HepG2 (cell line): ENCODE data around the gene ZNHIT6.

Experiments used
- CHD2 ChIP-seq: IDR thresholded peaks from 2 replicates; pipeline ENCODE4 v1.6.1; 2011; ENCODE audit warnings: low read depth, low read length, improper control_type of control experiment
- NR2F1 ChIP-seq, 2 experiments: fragments of 450-650 bp in 1 of 2; formaldehyde crosslinking in 1 of 2; IDR thresholded peaks; 2 replicates each; pipeline versions ENCODE4 v1.5.0 to v1.6.1; 2016 to 2020; ENCODE audit warnings: mild to moderate bottlenecking in 1 of 2, missing compliant biosample characterization in 1 of 2, missing genetic modification reagents in 1 of 2, moderate library complexity in 1 of 2
- STAT5B ChIP-seq: sonication (generic); formaldehyde crosslinking; IDR thresholded peaks from 2 replicates; pipeline ENCODE4 v1.4.0; 2020; ENCODE audit warnings: missing genetic modification reagents
- ZNF124 ChIP-seq: sonication (generic); formaldehyde crosslinking; IDR thresholded peaks from 2 replicates; pipeline ENCODE4 v1.4.0; 2020; ENCODE audit warnings: missing genetic modification reagents
- ZNF512 ChIP-seq: sonication (generic); formaldehyde crosslinking; IDR thresholded peaks from 2 replicates; pipeline ENCODE4 v1.4.0; 2020; ENCODE audit warnings: mild to moderate bottlenecking, missing genetic modification reagents

GRCh38 chr1:85689775-85690404 lies 18.3 kb downstream of the ZNHIT6 start:
- TF ChIP-seq STAT5B (CRISPR knock-in tag) (no peak), CHD2 (no peak), ZNF124 (CRISPR knock-in tag) (no peak), ZNF512 (no peak), NR2F1 (CRISPR knock-in tag; IDR thresholded peaks at IDR 0.05) (no peak)
